Mucosa of descending colon (tissue), 3 donors: ENCODE measurements around the gene COL4A2. TPM values are rescaled to one million over a fixed set of nuclear protein-coding genes. Genes with fewer than 3 reads are reported as not detected.
A peak's percentile ranks its signal among the peaks of the same experiment; 100 is the strongest.

Experiments
- ATAC-seq: fragments of 200-7000 bp; cut with Tn5 transposase; one replicate; pipeline ENCODE4 v1.9.1; 2020; ENCODE audit warnings: mild to moderate bottlenecking, moderate library complexity
- DNase-seq, 3 donors: peaks; one replicate each; pipeline ENCODE4 v3.0.0-alpha.2; 2020
- H3K36me3 ChIP-seq: fragments of 200-600 bp; one replicate; pipeline ENCODE4 v1.8.0; 2021; ENCODE audit warnings: low read depth, mild to moderate bottlenecking
- H3K4me1 ChIP-seq: fragments of 200-600 bp; one replicate; pipeline ENCODE4 v1.8.0; 2021; ENCODE audit warnings: low read depth, mild to moderate bottlenecking
- H3K4me3 ChIP-seq: fragments of 200-600 bp; one replicate; pipeline ENCODE4 v1.8.0; 2021; ENCODE audit warnings: mild to moderate bottlenecking
- H3K9me3 ChIP-seq: fragments of 200-600 bp; one replicate; pipeline ENCODE4 v1.8.0; 2021; ENCODE audit warnings: mild to moderate bottlenecking
- CTCF ChIP-seq: fragments of 200-600 bp; IDR thresholded peaks from one replicate; pipeline ENCODE4 v1.8.0; 2022; ENCODE audit warnings: antibody characterized with exemption, mild to moderate bottlenecking
- intact Hi-C, 2 donors: fragments of 100-400 bp; cut with DNase I in 1 of 2; cut with micrococcal nuclease in 1 of 2; formaldehyde crosslinking; loops; one replicate each; pipeline versions ENCODE4 v1.11.0 to v1.11.1; 2022; cut with DNase I, micrococcal nuclease
- total RNA-seq, 3 donors: library from RNA; stranded (reverse); fragmentation: NEBNext Ultra II Directional in 2 of 3; extraction: Animal tissue kit (Norgen Biotek cat#: 25700) in 2 of 3; gene quantifications; one replicate each; pipeline versions ENCODE4 v1.2.1 to v1.2.4, GENCODE V29; 2021 to 2023
- donor health status: DM: no; HTN: no; CAD: no; lungs with moderate emphysema.
- donor health status: DM: no; HTN: no; CAD: no.
- donor health status: DM: no; HTN: yes; CAD: no.

The COL4A2 gene
- total RNA-seq, 3 donors from 2014 or later, result 33.5 to 389 (median 74.2) TPM

- no peak for TF ChIP-seq CTCF
- H3K4me1 ChIP-seq, result peaks cover 5% of the 10 kb centered on the region
- H3K4me3 ChIP-seq, result no peak overlapping the region
- no peaks in the 10 kb centered on the region for H3K9me3 ChIP-seq
- ATAC-seq (no peak), DNase-seq (no peak)
- intact Hi-C loops, result no loop called here
- no peaks in the 10 kb centered on the region for H3K36me3 ChIP-seq
Observed at GRCh38 chr13:110500341-110500740, 193.3 kb downstream of the COL4A2 start.

- no peaks in the 10 kb centered on the region for H3K9me3 ChIP-seq
- no peak for DNase-seq
- no peak for ATAC-seq
- no peak for TF ChIP-seq CTCF
- H3K4me1 ChIP-seq, result peaks cover 5% of the 10 kb centered on the region
- no peak overlapping the region for H3K4me3 ChIP-seq
- intact Hi-C loops, result no loop called here
- H3K36me3 ChIP-seq, result no peaks in the 10 kb centered on the region
Observed at GRCh38 chr13:110501188-110501587, 194.1 kb downstream of the COL4A2 start.

- Histone ChIP-seq H3K9me3 (no peaks in the 10 kb centered on the region), H3K36me3 (no peaks in the 10 kb centered on the region)
- intact Hi-C loops, result no loop called here
Observed at GRCh38 chr13:110503037-110503901, 196.2 kb downstream of the COL4A2 start.

GRCh38 chr13:110503979-110504499 is 197.0 kb downstream of the COL4A2 start:
- ATAC-seq (peak; percentile 3), DNase-seq (peak in 2 of 3 donors; percentile 63 to 66)
- Histone ChIP-seq H3K4me1 (peaks cover 19% of the 10 kb centered on the region), H3K36me3 (no peaks in the 10 kb centered on the region), H3K9me3 (no peaks in the 10 kb centered on the region), H3K4me3 (no peak overlapping the region)
- intact Hi-C loops, result no loop called here
- no peak for TF ChIP-seq CTCF

More at GRCh38 chr13:110503037-110503901, 196.2 kb downstream of the COL4A2 start:
- Histone ChIP-seq H3K4me3 (no peak overlapping the region), H3K4me1 (peaks cover 14% of the 10 kb centered on the region)
- DNase-seq (peak in 1 of 3 donors; percentile 18), ATAC-seq (no peak)
- no peak for TF ChIP-seq CTCF

- no peaks in the 10 kb centered on the region for H3K9me3 ChIP-seq
- no peak overlapping the region for H3K4me3 ChIP-seq
- intact Hi-C loops, result no loop called here
- no peak for ATAC-seq
- H3K36me3 ChIP-seq, result no peaks in the 10 kb centered on the region
- H3K4me1 ChIP-seq, result peaks cover 19% of the 10 kb centered on the region
- no peak for DNase-seq
- no peak for TF ChIP-seq CTCF
Observed at GRCh38 chr13:110505594-110505993, 198.5 kb downstream of the COL4A2 start.
